HEK293T (cell line): Measurements from ENCODE around the gene REXO1.

Source experiments
- ARNT ChIP-seq: fragments of 450-650 bp; IDR thresholded peaks from 2 replicates; pipeline ENCODE4 v1.6.1; 2017; ENCODE audit warnings: mild to moderate bottlenecking
- FOXA1 ChIP-seq: fragments of 450-650 bp; IDR thresholded peaks from 2 replicates; pipeline ENCODE4 v1.6.1; 2016; ENCODE audit warnings: mild to moderate bottlenecking
- FOXK2 ChIP-seq: fragments of 450-650 bp; IDR thresholded peaks from 2 replicates; pipeline ENCODE4 v1.6.1; 2016; ENCODE audit warnings: mild to moderate bottlenecking
- FOXM1 ChIP-seq: fragments of 450-650 bp; IDR thresholded peaks from 2 replicates; pipeline ENCODE4 v1.6.1; 2017; ENCODE audit warnings: mild to moderate bottlenecking, borderline replicate concordance
- SP1 ChIP-seq: fragments of 450-650 bp; IDR thresholded peaks from 2 replicates; pipeline ENCODE4 v1.6.1; 2017
- TARDBP ChIP-seq: fragments of 450-650 bp; IDR thresholded peaks from 2 replicates; pipeline ENCODE4 v1.6.1; 2016
- ZNF384 ChIP-seq: fragments of 450-650 bp; IDR thresholded peaks from 2 replicates; pipeline ENCODE4 v1.6.1; 2016
- TF ChIP-seq, protein P1 (sequence below): fragments of 450-650 bp; IDR thresholded peaks from 2 replicates; pipeline ENCODE4 v1.6.1; 2016

DNA sequence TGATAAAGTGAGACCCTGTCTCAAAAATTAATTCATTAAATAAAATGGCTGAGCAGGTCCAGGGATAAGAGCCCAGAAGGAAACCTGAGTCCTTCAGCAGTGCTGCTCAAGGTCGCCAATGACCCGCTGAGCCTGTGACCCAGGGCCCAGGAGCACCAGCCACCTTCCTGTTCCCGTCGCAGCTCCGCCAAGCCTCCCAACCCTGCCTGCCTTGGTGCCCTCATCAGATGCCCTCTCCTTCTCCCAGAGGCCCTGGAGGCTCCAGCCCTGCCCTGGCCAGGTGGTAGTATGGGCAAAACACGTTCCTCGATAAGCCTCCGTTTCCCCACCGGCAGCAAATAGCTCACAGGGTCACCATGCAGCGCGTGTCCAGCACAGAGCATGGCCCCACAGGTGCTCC, 2.6 kb downstream of the REXO1 start:
- TF ChIP-seq SP1 (no peak), ARNT (no peak), FOXK2 (no peak), TARDBP (no peak), ZNF384 (no peak), FOXM1 (no peak), FOXA1 (no peak)
- TF ChIP-seq, protein P1, sequence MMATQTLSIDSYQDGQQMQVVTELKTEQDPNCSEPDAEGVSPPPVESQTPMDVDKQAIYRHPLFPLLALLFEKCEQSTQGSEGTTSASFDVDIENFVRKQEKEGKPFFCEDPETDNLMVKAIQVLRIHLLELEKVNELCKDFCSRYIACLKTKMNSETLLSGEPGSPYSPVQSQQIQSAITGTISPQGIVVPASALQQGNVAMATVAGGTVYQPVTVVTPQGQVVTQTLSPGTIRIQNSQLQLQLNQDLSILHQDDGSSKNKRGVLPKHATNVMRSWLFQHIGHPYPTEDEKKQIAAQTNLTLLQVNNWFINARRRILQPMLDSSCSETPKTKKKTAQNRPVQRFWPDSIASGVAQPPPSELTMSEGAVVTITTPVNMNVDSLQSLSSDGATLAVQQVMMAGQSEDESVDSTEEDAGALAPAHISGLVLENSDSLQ = no peak
